Measurements from ENCODE around the gene KLRF1. TPM values are rescaled to one million over a fixed set of nuclear protein-coding genes. Genes with fewer than 3 reads are reported as not detected.
"Not testable (repeated sequence)": the region's sequence is repeated elsewhere in the genome, so short reads cannot be mapped to it uniquely, and the experiment has no call there.

KLRF1 gene
- total RNA-seq, 6 experiments from 2014 or later: 0.65 to 1.4 (median 0.90) TPM; not detected in 2

DNA sequence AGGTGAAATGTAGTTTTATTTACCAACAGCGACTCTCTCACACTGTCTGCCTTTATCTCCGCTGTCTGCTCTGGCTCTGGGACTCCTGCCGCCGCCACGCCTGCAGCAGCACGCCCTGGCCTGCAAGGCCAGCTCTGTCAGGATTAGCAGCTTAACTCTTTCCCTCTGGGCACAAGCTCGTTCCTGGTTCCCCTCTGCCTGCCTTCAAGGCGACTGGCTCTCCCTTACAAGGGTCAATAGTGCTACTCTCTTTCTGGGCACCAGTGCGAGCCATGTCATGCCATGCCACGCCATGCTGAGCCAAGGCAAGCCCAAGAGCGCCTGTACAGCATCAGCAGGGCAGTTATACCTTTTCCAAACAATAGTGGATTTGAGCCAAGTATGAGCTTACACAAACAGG, 45.5 kb downstream of the KLRF1 start:
- WGBS (ENCODE audit: insufficient coverage, low coverage, low lambda C conversion rate, missing lambda C conversion rate): 84% methylated on average over 8 of the region's 11 CpGs
- ATAC-seq: no peak
- intact Hi-C loops (cut with DNase I): no loop called here
- Histone ChIP-seq H3K27ac (no peak overlapping the region), H3K4me3 (no peak overlapping the region), H3K9me3 (no peaks in the 10 kb centered on the region), H3K36me3 (no peaks in the 10 kb centered on the region), H3K4me1 (peaks cover 0 to 5% (median 0%) of the 10 kb centered on the region in 4 donors), H3K27me3 (no peaks in the 10 kb centered on the region)
- peak in 1 of 3 donors; percentile 17 for DNase-seq
- TF ChIP-seq, protein P1, sequence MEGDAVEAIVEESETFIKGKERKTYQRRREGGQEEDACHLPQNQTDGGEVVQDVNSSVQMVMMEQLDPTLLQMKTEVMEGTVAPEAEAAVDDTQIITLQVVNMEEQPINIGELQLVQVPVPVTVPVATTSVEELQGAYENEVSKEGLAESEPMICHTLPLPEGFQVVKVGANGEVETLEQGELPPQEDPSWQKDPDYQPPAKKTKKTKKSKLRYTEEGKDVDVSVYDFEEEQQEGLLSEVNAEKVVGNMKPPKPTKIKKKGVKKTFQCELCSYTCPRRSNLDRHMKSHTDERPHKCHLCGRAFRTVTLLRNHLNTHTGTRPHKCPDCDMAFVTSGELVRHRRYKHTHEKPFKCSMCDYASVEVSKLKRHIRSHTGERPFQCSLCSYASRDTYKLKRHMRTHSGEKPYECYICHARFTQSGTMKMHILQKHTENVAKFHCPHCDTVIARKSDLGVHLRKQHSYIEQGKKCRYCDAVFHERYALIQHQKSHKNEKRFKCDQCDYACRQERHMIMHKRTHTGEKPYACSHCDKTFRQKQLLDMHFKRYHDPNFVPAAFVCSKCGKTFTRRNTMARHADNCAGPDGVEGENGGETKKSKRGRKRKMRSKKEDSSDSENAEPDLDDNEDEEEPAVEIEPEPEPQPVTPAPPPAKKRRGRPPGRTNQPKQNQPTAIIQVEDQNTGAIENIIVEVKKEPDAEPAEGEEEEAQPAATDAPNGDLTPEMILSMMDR (IDR thresholded peaks at IDR 0.05): no peak
- no peak for TF ChIP-seq POLR2A (IDR thresholded peaks at IDR 0.05)

DNA sequence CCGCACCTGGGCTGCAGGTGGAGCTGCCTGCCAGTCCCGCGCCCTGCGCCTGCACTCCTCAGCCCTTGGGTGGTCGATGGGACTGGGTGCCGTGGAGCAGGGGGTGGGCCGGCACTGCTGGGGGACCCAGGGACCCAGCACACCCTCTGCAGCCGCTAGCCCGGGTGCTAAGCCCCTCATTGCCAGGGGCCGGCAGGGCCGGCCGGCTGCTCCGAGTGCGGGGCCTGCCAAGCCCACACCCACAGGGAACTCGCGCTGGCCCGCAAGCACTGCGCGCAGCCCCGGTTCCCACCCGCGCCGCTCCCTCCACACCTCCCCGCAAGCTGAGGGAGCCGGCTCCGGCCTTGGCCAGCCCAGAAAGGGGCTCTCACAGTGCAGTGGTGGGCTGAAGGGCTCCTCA, 48.8 kb downstream of the KLRF1 start:
- H3K4me3 ChIP-seq; DNase-seq; intact Hi-C loops (cut with DNase I); H3K4me1 ChIP-seq; H3K9me3 ChIP-seq; H3K27ac ChIP-seq; ATAC-seq; H3K36me3 ChIP-seq; H3K27me3 ChIP-seq: not testable (repeated sequence)
- no CpG with 5 or more reads among the region's 26 CpGs for WGBS (ENCODE audit: insufficient coverage, low coverage, low lambda C conversion rate, missing lambda C conversion rate)

DNA sequence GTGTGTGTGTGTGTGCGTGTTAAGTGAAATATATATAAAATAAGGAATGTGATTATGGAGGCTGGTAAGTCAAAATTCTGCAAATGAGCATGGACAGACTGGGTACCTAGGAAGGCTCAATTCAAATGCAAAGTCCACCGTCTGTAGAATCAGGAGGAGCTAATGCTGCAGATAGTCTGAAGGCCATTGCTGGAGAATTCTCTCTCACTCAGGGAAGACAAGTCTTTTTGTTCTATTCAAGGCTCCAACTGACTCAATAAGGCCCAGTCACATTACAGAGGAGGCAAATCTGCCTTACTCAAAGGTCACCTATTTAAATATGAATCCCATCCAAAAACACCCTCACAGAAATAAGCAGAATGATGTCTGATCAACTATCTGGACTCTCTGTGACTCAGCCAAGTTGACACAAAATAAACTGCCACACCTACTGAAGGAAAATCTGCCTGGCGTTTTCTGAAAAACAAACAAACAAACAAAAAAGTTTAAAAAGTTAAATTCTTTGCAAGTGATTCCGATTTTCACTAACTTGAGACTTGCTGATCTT, 53.3 kb downstream of the KLRF1 start:
- no peaks in the 10 kb centered on the region for H3K9me3 ChIP-seq
- no peaks in the 10 kb centered on the region for H3K27me3 ChIP-seq
- DNase-seq (no peak), ATAC-seq (peak in 3 of 4 donors; percentile 13 to 80 (median 20))
- H3K27ac ChIP-seq: no peak overlapping the region
- H3K36me3 ChIP-seq: no peaks in the 10 kb centered on the region
- WGBS (ENCODE audit: insufficient coverage, low coverage, low lambda C conversion rate, missing lambda C conversion rate): 74% methylated on average over 3 of the region's 4 CpGs
- TF ChIP-seq, protein P1 (IDR thresholded peaks at IDR 0.05): no peak
- no peak for TF ChIP-seq POLR2A (IDR thresholded peaks at IDR 0.05)
- intact Hi-C loops (cut with DNase I): no loop called here
- no peak overlapping the region for H3K4me3 ChIP-seq
- peaks cover 0 to 9% (median 0%) of the 10 kb centered on the region in 4 donors for H3K4me1 ChIP-seq

DNA sequence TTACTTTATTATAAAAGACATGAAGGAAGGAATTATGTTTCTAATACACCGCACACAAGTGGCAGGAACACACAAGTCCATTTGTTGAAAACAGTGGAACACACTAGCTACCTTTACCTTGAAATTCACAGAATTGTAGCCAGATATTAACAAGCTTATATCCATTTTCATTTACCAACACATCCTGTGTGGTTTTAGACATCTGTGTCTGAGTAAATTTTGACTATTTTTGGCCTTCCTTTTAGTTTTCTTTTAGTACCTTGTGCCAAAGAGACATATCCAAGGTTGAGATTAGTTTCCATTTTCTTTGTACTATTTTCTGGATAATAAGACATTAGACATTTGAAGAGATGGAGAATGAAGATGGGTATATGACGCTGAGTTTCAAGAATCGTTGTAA, 54.0 kb downstream of the KLRF1 start, which contains the start of gene KLRF2:
KLRF2 (plus strand) TSS at position 244 of the 400 bp plus-strand sequence; CDS start at position 351, 107 bp downstream.
- ATAC-seq (no peak), DNase-seq (no peak)
- intact Hi-C loops (cut with DNase I): no loop called here
- WGBS (ENCODE audit: insufficient coverage, low coverage, low lambda C conversion rate, missing lambda C conversion rate): 96% methylated on average over 3 of the region's 3 CpGs
- H3K4me3 ChIP-seq: no peak within 1 kb of the TSS
- H3K36me3 ChIP-seq: no peaks in the 10 kb centered on the region
- H3K27ac ChIP-seq: no peak within 1 kb of the TSS
- peaks cover 0 to 9% (median 0%) of the 10 kb centered on the region in 4 donors for H3K4me1 ChIP-seq
- H3K27me3 ChIP-seq: no peaks in the 10 kb centered on the region
- no peaks in the 10 kb centered on the region for H3K9me3 ChIP-seq
- TF ChIP-seq, protein P1 (IDR thresholded peaks at IDR 0.05): no peak
- no peak for TF ChIP-seq POLR2A (IDR thresholded peaks at IDR 0.05)

DNA sequence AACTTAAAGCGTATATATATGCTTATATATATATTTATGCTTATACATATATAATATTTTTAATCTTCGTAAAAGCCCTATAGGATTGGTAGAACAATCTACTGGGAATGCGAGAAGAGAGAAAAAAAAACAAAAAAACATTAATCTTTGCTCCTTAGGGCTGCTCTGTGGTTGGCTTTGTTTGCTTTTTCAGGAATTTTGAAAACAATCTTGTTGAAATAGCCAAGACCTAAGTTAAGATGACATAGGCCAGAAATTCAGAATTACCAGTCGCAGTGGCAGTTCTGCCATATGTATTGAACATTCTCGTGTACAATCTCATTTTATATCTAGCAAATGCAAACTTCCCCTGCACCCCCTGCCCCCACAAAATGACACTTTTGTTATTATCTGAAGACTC, 54.7 kb downstream of the KLRF1 start:
- peak in 3 of 4 donors; percentile 31 to 72 (median 36) for ATAC-seq
- no peak overlapping the region for H3K27ac ChIP-seq
- 49% methylated on average over 5 of the region's 5 CpGs for WGBS (ENCODE audit: insufficient coverage, low coverage, low lambda C conversion rate, missing lambda C conversion rate)

More for the DNA sequence above, 54.7 kb downstream of the KLRF1 start:
- no peaks in the 10 kb centered on the region for H3K27me3 ChIP-seq
- no peaks in the 10 kb centered on the region for H3K36me3 ChIP-seq
- H3K9me3 ChIP-seq: no peaks in the 10 kb centered on the region
- no peak for DNase-seq
- peaks cover 0 to 9% (median 0%) of the 10 kb centered on the region in 4 donors for H3K4me1 ChIP-seq
- intact Hi-C loops (cut with DNase I): no loop called here
- no peak for TF ChIP-seq POLR2A (IDR thresholded peaks at IDR 0.05)
- TF ChIP-seq, protein P1 (IDR thresholded peaks at IDR 0.05): no peak
- no peak overlapping the region for H3K4me3 ChIP-seq
